Brain microvascular endothelial cell (primary cell): ENCODE measurements around the gene SMIM5.
"Not testable (repeated sequence)": the region's sequence is repeated elsewhere in the genome, so short reads cannot be mapped to it uniquely, and the experiment has no call there.

ENCODE experiments used
- DNase-seq: peaks from one replicate; pipeline ENCODE4 v3.0.0-alpha.2; 2020
- H3K27ac ChIP-seq: fragments of 250-450 bp; sonication (Bioruptor Pico); 2 replicates; pipeline ENCODE4 v1.5.1; 2020; ENCODE audit warnings: mild to moderate bottlenecking, moderate library complexity
- H3K27me3 ChIP-seq: fragments of 250-450 bp; sonication (Bioruptor Pico); replicated peaks from 2 replicates; pipeline ENCODE4 v1.5.1; 2020; ENCODE audit warnings: mild to moderate bottlenecking
- H3K36me3 ChIP-seq: fragments of 250-450 bp; sonication (Bioruptor Pico); replicated peaks from 2 replicates; pipeline ENCODE4 v1.5.1; 2020; ENCODE audit warnings: mild to moderate bottlenecking
- H3K4me3 ChIP-seq: 2 replicates; pipeline ENCODE4 v1.5.1; 2011; ENCODE audit warnings: low read depth, mild to moderate bottlenecking, control low read depth, low read length, moderate library complexity
- in situ Hi-C: cut with HindIII; loops from 2 replicates; pipeline ENCODE4 v1.10.0; 2017; ENCODE audit warnings: low sequenced_read_pairs, low pct_ligation_motif_present
- TF ChIP-seq, protein P1 (sequence below): IDR thresholded peaks from 2 replicates; pipeline ENCODE4 v1.5.1; 2011; ENCODE audit warnings: low read depth, mild to moderate bottlenecking, moderate library complexity, low read length, control low read depth, inconsistent platforms; ENCODE audit errors: missing control alignments

The SMIM5 gene

GRCh38 chr17:75634754-75635609 is 1.7 kb downstream of the SMIM5 start:
- no peaks in the 10 kb centered on the region for H3K27me3 ChIP-seq
- in situ Hi-C loops = no loop called here
- no peak overlapping the region for H3K27ac ChIP-seq
- no peaks in the 10 kb centered on the region for H3K36me3 ChIP-seq
- TF ChIP-seq, protein P1, sequence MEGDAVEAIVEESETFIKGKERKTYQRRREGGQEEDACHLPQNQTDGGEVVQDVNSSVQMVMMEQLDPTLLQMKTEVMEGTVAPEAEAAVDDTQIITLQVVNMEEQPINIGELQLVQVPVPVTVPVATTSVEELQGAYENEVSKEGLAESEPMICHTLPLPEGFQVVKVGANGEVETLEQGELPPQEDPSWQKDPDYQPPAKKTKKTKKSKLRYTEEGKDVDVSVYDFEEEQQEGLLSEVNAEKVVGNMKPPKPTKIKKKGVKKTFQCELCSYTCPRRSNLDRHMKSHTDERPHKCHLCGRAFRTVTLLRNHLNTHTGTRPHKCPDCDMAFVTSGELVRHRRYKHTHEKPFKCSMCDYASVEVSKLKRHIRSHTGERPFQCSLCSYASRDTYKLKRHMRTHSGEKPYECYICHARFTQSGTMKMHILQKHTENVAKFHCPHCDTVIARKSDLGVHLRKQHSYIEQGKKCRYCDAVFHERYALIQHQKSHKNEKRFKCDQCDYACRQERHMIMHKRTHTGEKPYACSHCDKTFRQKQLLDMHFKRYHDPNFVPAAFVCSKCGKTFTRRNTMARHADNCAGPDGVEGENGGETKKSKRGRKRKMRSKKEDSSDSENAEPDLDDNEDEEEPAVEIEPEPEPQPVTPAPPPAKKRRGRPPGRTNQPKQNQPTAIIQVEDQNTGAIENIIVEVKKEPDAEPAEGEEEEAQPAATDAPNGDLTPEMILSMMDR = no peak
- no peak for DNase-seq
- H3K4me3 ChIP-seq = no peak overlapping the region

DNA sequence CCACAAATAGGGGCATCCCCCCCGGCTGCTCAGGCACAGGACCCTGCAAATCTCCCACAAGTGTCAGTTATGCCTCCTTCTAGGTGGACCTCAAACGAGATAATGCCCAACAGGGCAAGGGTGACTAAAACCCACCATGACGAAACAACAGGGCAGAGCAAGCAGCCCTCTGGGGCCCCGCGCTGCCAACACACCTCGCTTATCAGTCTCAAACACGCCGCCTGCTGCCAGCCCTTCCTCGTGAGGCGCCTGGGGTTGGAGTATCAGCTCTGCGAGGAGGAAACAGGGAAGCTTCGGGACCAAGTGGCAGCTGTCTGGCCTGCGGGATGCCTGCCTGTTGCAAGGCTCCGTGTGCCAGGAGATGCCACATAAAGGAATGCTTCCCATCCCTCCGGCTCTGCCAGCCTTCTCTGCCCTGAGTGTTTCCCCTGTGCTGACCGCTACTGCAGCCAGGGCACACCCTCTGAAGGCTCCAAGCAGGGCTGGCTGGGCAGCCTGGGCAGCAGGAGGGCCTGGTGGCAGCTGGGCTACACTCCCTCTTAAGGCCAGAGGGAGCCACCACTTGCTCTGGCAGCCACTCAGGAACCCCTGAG is 2.5 kb downstream of the SMIM5 start:
- DNase-seq = no peak
- H3K4me3 ChIP-seq = no peak overlapping the region
- TF ChIP-seq, protein P1 = no peak
- H3K27me3 ChIP-seq = no peaks in the 10 kb centered on the region
- H3K27ac ChIP-seq = no peak overlapping the region
- in situ Hi-C loops = no loop called here
- H3K36me3 ChIP-seq = no peaks in the 10 kb centered on the region

GRCh38 chr17:75636381-75637142 is 3.3 kb downstream of the SMIM5 start:
- TF ChIP-seq, protein P1 = no peak
- Histone ChIP-seq H3K4me3 (no peak overlapping the region), H3K27me3 (no peaks in the 10 kb centered on the region), H3K36me3 (no peaks in the 10 kb centered on the region), H3K27ac (no peak overlapping the region)
- in situ Hi-C loops = no loop called here
- DNase-seq = no peak

DNA sequence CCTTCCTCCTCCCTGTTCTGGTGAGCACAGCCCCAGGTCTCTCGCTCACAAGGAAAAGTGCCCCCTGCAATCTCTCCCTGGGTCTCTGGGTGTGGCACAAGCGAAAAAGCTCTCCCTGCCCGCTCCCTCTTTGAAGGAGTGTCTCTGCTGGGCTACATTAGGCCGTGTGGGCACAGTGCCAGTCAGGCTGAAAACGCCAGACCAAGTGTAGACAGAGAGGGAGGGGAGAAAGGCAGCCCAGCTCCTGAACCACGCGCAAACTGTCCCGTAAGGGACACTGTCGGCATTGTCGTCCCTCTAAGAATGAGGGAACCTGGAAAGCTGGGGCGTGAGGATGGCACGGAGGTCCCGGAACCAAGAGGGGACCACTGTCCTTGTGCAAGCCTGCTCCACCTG is 3.9 kb downstream of the SMIM5 start:
- no peak for DNase-seq
- in situ Hi-C loops = no loop called here
- H3K4me3 ChIP-seq = no peak overlapping the region
- H3K36me3 ChIP-seq = no peaks in the 10 kb centered on the region
- no peak overlapping the region for H3K27ac ChIP-seq
- no peaks in the 10 kb centered on the region for H3K27me3 ChIP-seq
- TF ChIP-seq, protein P1 = no peak

DNA sequence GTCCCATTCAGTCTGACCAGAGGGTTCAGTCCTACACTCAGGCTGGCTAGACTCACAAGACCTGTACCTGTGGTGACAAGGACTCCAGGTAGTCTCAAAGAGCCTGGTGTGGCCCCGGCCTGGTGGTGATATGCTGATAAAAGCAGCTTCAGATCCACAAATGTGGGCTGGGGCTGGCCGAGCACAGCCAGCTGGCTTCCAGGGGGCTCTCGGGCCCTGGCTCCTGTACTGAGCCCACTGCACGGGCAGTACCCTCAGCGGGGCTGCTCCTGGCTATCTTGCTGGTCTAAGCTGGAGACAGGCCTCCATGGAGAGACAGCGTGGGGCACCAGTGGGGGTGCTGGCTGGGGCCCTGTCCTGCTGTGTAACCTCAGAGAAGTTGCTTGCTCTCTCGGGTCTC is 4.3 kb downstream of the SMIM5 start:
- in situ Hi-C loops = no loop called here
- Histone ChIP-seq H3K27me3 (no peaks in the 10 kb centered on the region), H3K27ac (no peak overlapping the region), H3K36me3 (no peaks in the 10 kb centered on the region), H3K4me3 (no peak overlapping the region)
- TF ChIP-seq, protein P1 = no peak
- no peak for DNase-seq

- H3K36me3 ChIP-seq, in situ Hi-C loops, H3K27ac ChIP-seq, DNase-seq, H3K27me3 ChIP-seq, H3K4me3 ChIP-seq: not testable (repeated sequence)
Measured at GRCh38 chr17:75638039-75638438, 4.8 kb downstream of the SMIM5 start.
